ENCODE results near the gene SIRPA.

DNA sequence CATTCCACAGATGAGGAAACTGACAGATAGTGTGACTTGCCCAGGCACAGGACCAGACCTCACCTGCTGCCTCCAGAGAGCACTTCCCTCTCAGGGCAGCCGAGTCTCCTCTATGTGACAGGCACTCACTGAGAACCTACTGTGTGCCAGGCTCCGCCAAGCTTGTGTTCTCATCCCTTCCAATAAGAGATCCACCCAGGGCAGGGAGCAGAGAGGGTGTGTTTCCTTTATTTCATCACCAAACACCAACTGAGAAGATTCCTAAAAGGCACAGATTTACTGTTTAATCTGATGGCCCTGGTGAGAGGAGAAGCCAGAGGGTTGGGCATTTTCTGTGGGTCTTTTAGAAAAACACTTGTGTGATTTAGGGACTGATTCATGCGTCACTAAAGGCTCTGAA, 20.5 kb downstream of the SIRPA start:
- TF ChIP-seq CTCF (IDR thresholded peaks at IDR 0.05; ENCODE audit: low read depth, low read length): no peak
- TF ChIP-seq EZH2phosphoT487 (IDR thresholded peaks at IDR 0.05; ENCODE audit: low read depth): no peak
